ENCODE measurements around the gene ELOVL4. TPM values are rescaled to one million over a fixed set of nuclear protein-coding genes. Genes with fewer than 3 reads are reported as not detected.
A peak's percentile ranks its signal among the peaks of the same experiment; 100 is the strongest.

ELOVL4 gene
- total RNA-seq (under 1 TPM in 9 of 10 donors, not detected in 1; 0.07 to 0.45 (median 0.19) TPM), polyA plus RNA-seq (under 1 TPM; 0.07 to 0.35 TPM)
- long read RNA-seq, donor 1, result 0 reads
- long read RNA-seq, donor 2, result 0 reads
- long read RNA-seq, donor 3, result 0 reads

DNA sequence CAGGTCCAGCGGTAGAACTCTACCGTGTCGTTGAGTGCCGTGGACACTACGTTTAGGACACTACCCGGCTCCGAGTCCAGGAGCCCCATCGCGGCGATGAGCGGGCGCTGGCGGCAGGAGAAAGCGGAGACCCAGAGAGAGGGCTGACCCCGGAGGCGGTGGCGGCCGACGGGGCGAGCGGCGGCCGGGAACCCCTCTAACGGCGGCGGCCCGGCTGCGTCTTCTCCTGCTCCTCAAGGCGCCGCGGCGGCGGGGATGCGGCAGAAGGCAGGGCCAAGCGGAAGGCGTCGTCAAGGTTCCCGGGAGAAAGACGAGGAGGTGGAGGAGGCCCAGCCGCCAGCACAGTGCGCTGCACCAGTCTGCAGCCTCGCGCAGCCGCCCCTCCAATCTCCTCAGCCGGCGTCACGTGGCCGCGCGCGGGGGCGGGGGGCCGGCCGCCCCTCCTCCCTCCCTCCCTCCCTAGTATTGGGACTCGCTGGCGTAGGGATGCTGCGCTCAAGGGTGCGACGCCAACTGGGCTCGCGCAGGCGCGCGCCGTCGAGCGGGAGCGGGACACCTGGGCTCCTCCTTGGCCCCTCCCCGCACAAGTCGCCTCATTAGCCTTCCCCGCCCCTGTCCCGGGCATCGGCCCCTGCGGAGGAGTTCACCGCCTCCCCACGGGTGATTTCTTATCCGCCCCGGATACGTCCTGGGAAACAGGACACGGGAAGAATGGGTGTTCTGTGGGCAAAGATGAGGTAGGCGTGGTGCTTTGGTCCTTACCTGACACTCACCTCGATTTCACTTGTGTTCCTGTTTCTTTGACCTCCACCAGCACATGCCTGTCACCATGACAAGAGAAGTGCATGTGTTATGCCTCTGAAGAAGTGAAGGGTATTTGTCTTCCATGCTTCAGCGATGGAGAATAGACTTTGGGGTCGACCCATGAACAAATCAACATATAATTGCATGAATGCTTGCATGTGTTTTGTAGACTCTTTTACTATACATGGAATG is at the start of gene ELOVL4:
TSS of gene ELOVL4 (minus strand) at position 363 of the 996 bp plus-strand sequence. CDS start at position 89, 274 bp downstream.
- Histone ChIP-seq H3K36me3 (no peaks in the 10 kb centered on the region), H3K27me3 (peaks cover 0 to 74% (median 46%) of the 10 kb centered on the region in 7 donors), H3K27ac (no peak within 1 kb of the TSS), H3K9me3 (no peaks in the 10 kb centered on the region), H3K4me1 (peaks cover 0 to 22% (median 13%) of the 10 kb centered on the region in 9 donors), H3K4me3 (peak within 1 kb of the TSS; percentile 23 to 74 (median 62))
- intact Hi-C loops (cut with DNase I), result loop anchor here in 5 of 10 donors (2.0 to 10.0 kb wide), 4 partner anchors 137 to 150 kb away; no protein-coding TSS in a partner anchor
- DNase-seq (peak; percentile 43 to 65), ATAC-seq (peak; percentile 78 to 95 (median 88))
- no peak for TF ChIP-seq CTCF (IDR thresholded peaks at IDR 0.05)
- 1 to 2% methylated on average over 84 of the region's 84 CpGs for WGBS, 2 donors

GRCh38 chr6:79993911-79994309 is 46.6 kb upstream of the ELOVL4 start:
- DNase-seq, result no peak
- no peak for ATAC-seq

DNA sequence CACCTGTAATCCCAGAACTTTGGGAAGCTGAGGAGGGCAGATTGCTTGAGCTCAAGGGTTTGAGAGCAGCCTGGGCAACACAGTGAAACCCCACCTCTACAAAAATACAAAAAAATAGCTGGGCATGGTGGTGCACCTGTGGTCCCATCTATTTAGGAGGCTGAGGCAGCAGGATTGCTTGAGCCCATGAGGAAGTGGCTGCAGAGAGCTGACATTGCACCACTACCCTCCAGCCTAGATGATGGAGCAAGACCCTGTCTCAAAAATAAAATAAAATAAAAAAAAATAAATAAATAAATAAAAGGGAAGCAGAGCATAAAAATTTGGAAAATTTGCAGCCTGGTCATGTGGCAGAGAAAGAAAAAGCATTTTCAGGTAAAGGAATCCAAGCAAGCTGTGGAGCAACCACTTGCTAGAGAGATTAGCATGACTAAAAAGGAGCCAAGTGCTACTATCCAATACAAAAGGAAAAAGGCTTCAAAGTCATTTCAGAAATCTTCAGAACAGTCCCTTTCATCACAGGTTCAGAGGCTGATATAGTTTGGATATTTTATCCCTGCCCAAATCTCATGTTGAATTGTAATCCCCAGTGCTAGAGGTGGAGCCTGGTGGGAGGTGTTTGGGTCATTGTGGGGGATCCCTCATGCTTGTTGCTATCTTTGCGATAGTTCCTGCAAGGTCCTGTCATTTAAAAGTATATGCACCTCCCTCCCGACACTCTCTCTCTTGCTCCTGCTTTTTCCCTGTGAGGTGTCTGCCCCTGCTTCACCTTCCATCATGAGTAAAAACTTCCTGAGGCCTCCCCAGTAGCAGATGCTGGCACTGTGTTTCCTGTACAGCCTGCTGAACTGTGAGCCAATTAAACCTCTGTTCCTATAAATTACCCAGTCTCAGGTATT is 45.9 kb upstream of the ELOVL4 start:
- WGBS, 2 donors, result 45 to 55% methylated on average over 2 of the region's 2 CpGs
- ATAC-seq, result no peak

More at GRCh38 chr6:79993911-79994309, 46.6 kb upstream of the ELOVL4 start:
- intact Hi-C loops (cut with DNase I), result no loop called here
- TF ChIP-seq CTCF (IDR thresholded peaks at IDR 0.05), result no peak
- Histone ChIP-seq H3K27me3 (no peaks in the 10 kb centered on the region), H3K36me3 (no peaks in the 10 kb centered on the region), H3K4me1 (no peaks in the 10 kb centered on the region), H3K9me3 (no peaks in the 10 kb centered on the region), H3K4me3 (no peak overlapping the region), H3K27ac (no peak overlapping the region)

More for the DNA sequence above, 45.9 kb upstream of the ELOVL4 start:
- no peaks in the 10 kb centered on the region for H3K4me1 ChIP-seq
- no peak overlapping the region for H3K27ac ChIP-seq
- no peaks in the 10 kb centered on the region for H3K36me3 ChIP-seq
- no peaks in the 10 kb centered on the region for H3K9me3 ChIP-seq
- H3K27me3 ChIP-seq, result no peaks in the 10 kb centered on the region
- no peak overlapping the region for H3K4me3 ChIP-seq
- intact Hi-C loops (cut with DNase I), result no loop called here
- no peak for TF ChIP-seq CTCF (IDR thresholded peaks at IDR 0.05)
- no peak for DNase-seq
